ENCODE data around the gene MLC1. TPM values are rescaled to one million over a fixed set of nuclear protein-coding genes. Genes with fewer than 3 reads are reported as not detected.
"Not testable (repeated sequence)": the region's sequence is repeated elsewhere in the genome, so short reads cannot be mapped to it uniquely, and the experiment has no call there.

MLC1 gene
- total RNA-seq, 1 donor from 2014 or later, result not detected

- H3K36me3 Mint-ChIP-seq (ENCODE audit: low read depth), result peaks cover 3% of the 10 kb centered on the region
- no peaks in the 10 kb centered on the region for H3K4me1 Mint-ChIP-seq (ENCODE audit: low read depth)
- no peak overlapping the region for H3K27ac Mint-ChIP-seq
- DNase-seq (ENCODE audit: low spot score), result no peak
- peaks cover 12% of the 10 kb centered on the region for H3K27me3 Mint-ChIP-seq (ENCODE audit: insufficient read depth)
- H3K9me3 Mint-ChIP-seq, result peaks cover 5% of the 10 kb centered on the region
- intact Hi-C loops (cut with micrococcal nuclease), result no loop called here
- no peak overlapping the region for H3K4me3 Mint-ChIP-seq
These were observed 6.0 kb upstream of the MLC1 start for GRCh38 chr22:50091092-50091768.

GRCh38 chr22:50090412-50090714 is 5.1 kb upstream of the MLC1 start:
- peaks cover 2% of the 10 kb centered on the region for H3K4me1 Mint-ChIP-seq (ENCODE audit: low read depth)
- DNase-seq (ENCODE audit: low spot score), result no peak
- intact Hi-C loops (cut with micrococcal nuclease), result no loop called here
- H3K4me3 Mint-ChIP-seq, result no peak overlapping the region
- peaks cover 5% of the 10 kb centered on the region for H3K9me3 Mint-ChIP-seq
- peaks cover 3% of the 10 kb centered on the region for H3K36me3 Mint-ChIP-seq (ENCODE audit: low read depth)
- H3K27ac Mint-ChIP-seq, result no peak overlapping the region
- peaks cover 10% of the 10 kb centered on the region for H3K27me3 Mint-ChIP-seq (ENCODE audit: insufficient read depth)

GRCh38 chr22:50089682-50090411 is 4.6 kb upstream of the MLC1 start, which contains the start of gene MOV10L1:
Gene MOV10L1 (plus strand): TSS chr22:50090006. CDS start chr22:50090089, 83 bp downstream.
- H3K4me3 Mint-ChIP-seq, result no peak within 1 kb of the TSS
- H3K9me3 Mint-ChIP-seq, result peaks cover 5% of the 10 kb centered on the region
- DNase-seq (ENCODE audit: low spot score), result no peak
- H3K27me3 Mint-ChIP-seq (ENCODE audit: insufficient read depth), result peaks cover 13% of the 10 kb centered on the region
- H3K4me1 Mint-ChIP-seq (ENCODE audit: low read depth), result peaks cover 7% of the 10 kb centered on the region
- no peak within 1 kb of the TSS for H3K27ac Mint-ChIP-seq
- intact Hi-C loops (cut with micrococcal nuclease), result no loop called here
- peaks cover 3% of the 10 kb centered on the region for H3K36me3 Mint-ChIP-seq (ENCODE audit: low read depth)

- Mint-ChIP-seq H3K27me3 (ENCODE audit: insufficient read depth) (peaks cover 15% of the 10 kb centered on the region), H3K36me3 (ENCODE audit: low read depth) (peaks cover 3% of the 10 kb centered on the region), H3K27ac (no peak overlapping the region), H3K4me1 (ENCODE audit: low read depth) (peaks cover 7% of the 10 kb centered on the region), H3K9me3 (peaks cover 5% of the 10 kb centered on the region), H3K4me3 (no peak overlapping the region)
- DNase-seq (ENCODE audit: low spot score), result no peak
- intact Hi-C loops (cut with micrococcal nuclease), result no loop called here
These were observed 4.0 kb upstream of the MLC1 start for GRCh38 chr22:50089231-50089630.

- no peak overlapping the region for H3K27ac Mint-ChIP-seq
- peaks cover 3% of the 10 kb centered on the region for H3K36me3 Mint-ChIP-seq (ENCODE audit: low read depth)
- H3K9me3 Mint-ChIP-seq, result peaks cover 5% of the 10 kb centered on the region
- DNase-seq (ENCODE audit: low spot score), result no peak
- peaks cover 7% of the 10 kb centered on the region for H3K4me1 Mint-ChIP-seq (ENCODE audit: low read depth)
- peaks cover 15% of the 10 kb centered on the region for H3K27me3 Mint-ChIP-seq (ENCODE audit: insufficient read depth)
- intact Hi-C loops (cut with micrococcal nuclease), result no loop called here
- no peak overlapping the region for H3K4me3 Mint-ChIP-seq
These were observed 2.9 kb upstream of the MLC1 start for GRCh38 chr22:50088096-50088495.

- intact Hi-C loops (cut with micrococcal nuclease), result no loop called here
- no peak for DNase-seq (ENCODE audit: low spot score)
- peaks cover 7% of the 10 kb centered on the region for H3K4me1 Mint-ChIP-seq (ENCODE audit: low read depth)
- H3K4me3 Mint-ChIP-seq, result no peak overlapping the region
- H3K27ac Mint-ChIP-seq, result no peak overlapping the region
- H3K36me3 Mint-ChIP-seq (ENCODE audit: low read depth), result peaks cover 3% of the 10 kb centered on the region
- H3K9me3 Mint-ChIP-seq, result peaks cover 5% of the 10 kb centered on the region
- H3K27me3 Mint-ChIP-seq (ENCODE audit: insufficient read depth), result peaks cover 11% of the 10 kb centered on the region
These were observed 2.4 kb upstream of the MLC1 start for GRCh38 chr22:50087646-50088045.

GRCh38 chr22:50086975-50087374 is 1.7 kb upstream of the MLC1 start:
- H3K27ac Mint-ChIP-seq; DNase-seq (ENCODE audit: low spot score); H3K36me3 Mint-ChIP-seq (ENCODE audit: low read depth); H3K4me1 Mint-ChIP-seq (ENCODE audit: low read depth); H3K4me3 Mint-ChIP-seq; H3K9me3 Mint-ChIP-seq; intact Hi-C loops (cut with micrococcal nuclease): not testable (repeated sequence)
- peaks cover 11% of the 10 kb centered on the region for H3K27me3 Mint-ChIP-seq (ENCODE audit: insufficient read depth)

GRCh38 chr22:50086526-50086925 is 1.3 kb upstream of the MLC1 start:
- no peak overlapping the region for H3K4me3 Mint-ChIP-seq
- peaks cover 3% of the 10 kb centered on the region for H3K36me3 Mint-ChIP-seq (ENCODE audit: low read depth)
- peaks cover 7% of the 10 kb centered on the region for H3K4me1 Mint-ChIP-seq (ENCODE audit: low read depth)
- H3K27ac Mint-ChIP-seq, result no peak overlapping the region
- H3K9me3 Mint-ChIP-seq, result peaks cover 5% of the 10 kb centered on the region
- intact Hi-C loops (cut with micrococcal nuclease), result no loop called here
- DNase-seq (ENCODE audit: low spot score), result no peak
- H3K27me3 Mint-ChIP-seq (ENCODE audit: insufficient read depth), result peaks cover 11% of the 10 kb centered on the region

- H3K9me3 Mint-ChIP-seq, result peaks cover 5% of the 10 kb centered on the region
- intact Hi-C loops (cut with micrococcal nuclease), result no loop called here
- no peak overlapping the region for H3K4me3 Mint-ChIP-seq
- H3K27me3 Mint-ChIP-seq (ENCODE audit: insufficient read depth), result peaks cover 11% of the 10 kb centered on the region
- H3K36me3 Mint-ChIP-seq (ENCODE audit: low read depth), result peaks cover 3% of the 10 kb centered on the region
- no peak overlapping the region for H3K27ac Mint-ChIP-seq
- H3K4me1 Mint-ChIP-seq (ENCODE audit: low read depth), result peaks cover 7% of the 10 kb centered on the region
- no peak for DNase-seq (ENCODE audit: low spot score)
These were observed 608 bp downstream of the MLC1 start for GRCh38 chr22:50084614-50085021.

GRCh38 chr22:50084080-50084477 is 1.1 kb downstream of the MLC1 start:
- Mint-ChIP-seq H3K9me3 (peaks cover 2% of the 10 kb centered on the region), H3K27ac (no peak overlapping the region), H3K27me3 (ENCODE audit: insufficient read depth) (peaks cover 11% of the 10 kb centered on the region), H3K4me1 (ENCODE audit: low read depth) (peaks cover 7% of the 10 kb centered on the region), H3K36me3 (ENCODE audit: low read depth) (peaks cover 3% of the 10 kb centered on the region), H3K4me3 (no peak overlapping the region)
- DNase-seq (ENCODE audit: low spot score), result no peak
- intact Hi-C loops (cut with micrococcal nuclease), result no loop called here

GRCh38 chr22:50083462-50084079 is 1.7 kb downstream of the MLC1 start:
- DNase-seq (ENCODE audit: low spot score), result no peak
- Mint-ChIP-seq H3K4me3 (no peak overlapping the region), H3K36me3 (ENCODE audit: low read depth) (peaks cover 3% of the 10 kb centered on the region), H3K4me1 (ENCODE audit: low read depth) (peaks cover 7% of the 10 kb centered on the region), H3K27ac (no peak overlapping the region), H3K9me3 (no peaks in the 10 kb centered on the region), H3K27me3 (ENCODE audit: insufficient read depth) (peaks cover 15% of the 10 kb centered on the region)
- intact Hi-C loops (cut with micrococcal nuclease), result no loop called here

- Mint-ChIP-seq H3K27me3 (ENCODE audit: insufficient read depth) (peaks cover 15% of the 10 kb centered on the region), H3K9me3 (no peaks in the 10 kb centered on the region), H3K27ac (no peak overlapping the region), H3K4me1 (ENCODE audit: low read depth) (peaks cover 7% of the 10 kb centered on the region), H3K4me3 (no peak overlapping the region), H3K36me3 (ENCODE audit: low read depth) (peaks cover 3% of the 10 kb centered on the region)
- intact Hi-C loops (cut with micrococcal nuclease), result no loop called here
- DNase-seq (ENCODE audit: low spot score), result no peak
These were observed 2.2 kb downstream of the MLC1 start for GRCh38 chr22:50082961-50083461.

GRCh38 chr22:50082197-50082715 is 3.0 kb downstream of the MLC1 start:
- no peak for DNase-seq (ENCODE audit: low spot score)
- H3K4me3 Mint-ChIP-seq, result no peak overlapping the region
- H3K36me3 Mint-ChIP-seq (ENCODE audit: low read depth), result peaks cover 3% of the 10 kb centered on the region
- intact Hi-C loops (cut with micrococcal nuclease), result no loop called here
- H3K9me3 Mint-ChIP-seq, result no peaks in the 10 kb centered on the region
- H3K4me1 Mint-ChIP-seq (ENCODE audit: low read depth), result peaks cover 7% of the 10 kb centered on the region
- H3K27ac Mint-ChIP-seq, result no peak overlapping the region
- H3K27me3 Mint-ChIP-seq (ENCODE audit: insufficient read depth), result peaks cover 13% of the 10 kb centered on the region
